KOPT-K1 (cell line): Measurements from ENCODE around the gene LIN37.
A peak's percentile ranks its signal among the peaks of the same experiment; 100 is the strongest.

ENCODE experiments used
- H3K27ac ChIP-seq: fragments of 200-600 bp; sonication (generic); 2 replicates; pipeline ENCODE4 v1.5.1; 2016; ENCODE audit warnings: antibody characterized with exemption, mild to moderate bottlenecking, low read depth, low read length; ENCODE audit not compliant: poor library complexity, severe bottlenecking
- H3K36me3 ChIP-seq: fragments of 200-600 bp; sonication (generic); 2 replicates; pipeline ENCODE4 v1.5.1; 2017; ENCODE audit warnings: antibody characterized with exemption, mild to moderate bottlenecking, low read length, moderate library complexity; ENCODE audit not compliant: insufficient read depth
- H3K9me3 ChIP-seq: fragments of 200-600 bp; sonication (generic); 2 replicates; pipeline ENCODE4 v1.5.1; 2017; ENCODE audit warnings: antibody characterized with exemption, low read length, mild to moderate bottlenecking; ENCODE audit not compliant: insufficient read depth, poor library complexity, severe bottlenecking

The LIN37 gene

GRCh38 chr19:35751839-35752745 lies 3.7 kb downstream of the LIN37 start:
- no peaks in the 10 kb centered on the region for H3K9me3 ChIP-seq
- H3K36me3 ChIP-seq, result peaks cover 23% of the 10 kb centered on the region; the same call in 1 of the 2 replicates
- H3K27ac ChIP-seq, result no peak overlapping the region

GRCh38 chr19:35752746-35753350 lies 4.5 kb downstream of the LIN37 start:
- H3K9me3 ChIP-seq, result no peaks in the 10 kb centered on the region
- no peak overlapping the region for H3K27ac ChIP-seq
- H3K36me3 ChIP-seq, result peaks cover 23% of the 10 kb centered on the region; the same call in 1 of the 2 replicates

- Histone ChIP-seq H3K36me3 (peaks cover 23% of the 10 kb centered on the region; the same call in 1 of the 2 replicates), H3K27ac (no peak overlapping the region), H3K9me3 (no peaks in the 10 kb centered on the region)
Measured at GRCh38 chr19:35753634-35754369, 5.4 kb downstream of the LIN37 start.

- peaks cover 25% of the 10 kb centered on the region; the same call in 1 of the 2 replicates for H3K36me3 ChIP-seq
- H3K27ac ChIP-seq, result no peak overlapping the region
- H3K9me3 ChIP-seq, result no peaks in the 10 kb centered on the region
Measured at GRCh38 chr19:35754370-35755130, 6.2 kb downstream of the LIN37 start.

GRCh38 chr19:35755131-35755549 lies 6.8 kb downstream of the LIN37 start:
- Histone ChIP-seq H3K36me3 (peaks cover 31% of the 10 kb centered on the region; the same call in 1 of the 2 replicates), H3K27ac (no peak overlapping the region), H3K9me3 (no peaks in the 10 kb centered on the region)

- Histone ChIP-seq H3K36me3 (peaks cover 37% of the 10 kb centered on the region; the same call in 1 of the 2 replicates), H3K27ac (no peak overlapping the region), H3K9me3 (no peaks in the 10 kb centered on the region)
Measured at GRCh38 chr19:35755550-35756376, 7.4 kb downstream of the LIN37 start.

GRCh38 chr19:35756377-35757230 lies 8.2 kb downstream of the LIN37 start, which contains the start of gene HSPB6:
TSS of gene HSPB6 (minus strand) at chr19:35757029. CDS start at chr19:35757008, 21 bp downstream.
- Histone ChIP-seq H3K9me3 (no peaks in the 10 kb centered on the region), H3K27ac (peak within 1 kb of the TSS; percentile 89), H3K36me3 (peaks cover 44% of the 10 kb centered on the region)

- H3K9me3 ChIP-seq, result no peaks in the 10 kb centered on the region
- H3K27ac ChIP-seq, result peak overlapping the region; percentile 89
- H3K36me3 ChIP-seq, result peaks cover 48% of the 10 kb centered on the region
Measured at GRCh38 chr19:35757231-35757748, 8.9 kb downstream of the LIN37 start.

- peak within 1 kb of the TSS; percentile 89 for H3K27ac ChIP-seq
- no peaks in the 10 kb centered on the region for H3K9me3 ChIP-seq
- peaks cover 46% of the 10 kb centered on the region for H3K36me3 ChIP-seq
Measured at GRCh38 chr19:35757749-35758608, 9.6 kb downstream of the LIN37 start, which contains the start of gene PROSER3. TSS of gene PROSER3 (plus strand) at chr19:35758176. CDS start at chr19:35758216, 40 bp downstream.

- Histone ChIP-seq H3K9me3 (no peaks in the 10 kb centered on the region), H3K27ac (no peak overlapping the region), H3K36me3 (peaks cover 47% of the 10 kb centered on the region)
Measured at GRCh38 chr19:35759697-35760096, 11.3 kb downstream of the LIN37 start.

GRCh38 chr19:35760711-35761349 lies 12.5 kb downstream of the LIN37 start:
- Histone ChIP-seq H3K36me3 (peaks cover 58% of the 10 kb centered on the region), H3K27ac (no peak overlapping the region), H3K9me3 (no peaks in the 10 kb centered on the region)
